IgD-negative memory B cell (primary cell): ENCODE data around the gene LAMA4. TPM values are rescaled to one million over a fixed set of nuclear protein-coding genes. Genes with fewer than 3 reads are reported as not detected.
A peak's percentile ranks its signal among the peaks of the same experiment; 100 is the strongest.
"Not testable (repeated sequence)": the region's sequence is repeated elsewhere in the genome, so short reads cannot be mapped to it uniquely, and the experiment has no call there.

Experiments used
- H3K27ac Mint-ChIP-seq, 3 donors: one replicate each; pipeline ENCODE4 v1.8.0; 2020 to 2022; ENCODE audit warnings: mild to moderate bottlenecking in 3 of 3, mixed read lengths in 3 of 3, moderate library complexity in 1 of 3
- H3K27me3 Mint-ChIP-seq: one replicate; pipeline ENCODE4 v1.8.0; 2021; ENCODE audit warnings: mixed read lengths
- H3K36me3 Mint-ChIP-seq: one replicate; pipeline ENCODE4 v1.8.0; 2020; ENCODE audit warnings: mild to moderate bottlenecking, mixed read lengths
- H3K4me1 Mint-ChIP-seq, 3 donors: one replicate each; pipeline ENCODE4 v1.8.0; 2020 to 2022; ENCODE audit warnings: mixed read lengths in 3 of 3, mild to moderate bottlenecking in 1 of 3
- H3K4me3 Mint-ChIP-seq, 4 donors: one replicate each; pipeline ENCODE4 v1.8.0; 2020 to 2022; ENCODE audit warnings: mild to moderate bottlenecking in 4 of 4, mixed read lengths in 4 of 4, moderate library complexity in 3 of 4
- H3K9me3 Mint-ChIP-seq, 3 donors: one replicate each; pipeline ENCODE4 v1.8.0; 2020 to 2021; ENCODE audit warnings: mixed read lengths in 3 of 3, mild to moderate bottlenecking in 1 of 3
- polyA plus RNA-seq: library from polyadenylated mRNA; unstranded; fragments of 300-500 nt; fragmentation: Illumina TruSeq; gene quantifications from one replicate; pipeline ENCODE4 v1.2.3, GENCODE V29; 2021

LAMA4 gene
- polyA plus RNA-seq, 1 donor from 2014 or later, result not detected

DNA sequence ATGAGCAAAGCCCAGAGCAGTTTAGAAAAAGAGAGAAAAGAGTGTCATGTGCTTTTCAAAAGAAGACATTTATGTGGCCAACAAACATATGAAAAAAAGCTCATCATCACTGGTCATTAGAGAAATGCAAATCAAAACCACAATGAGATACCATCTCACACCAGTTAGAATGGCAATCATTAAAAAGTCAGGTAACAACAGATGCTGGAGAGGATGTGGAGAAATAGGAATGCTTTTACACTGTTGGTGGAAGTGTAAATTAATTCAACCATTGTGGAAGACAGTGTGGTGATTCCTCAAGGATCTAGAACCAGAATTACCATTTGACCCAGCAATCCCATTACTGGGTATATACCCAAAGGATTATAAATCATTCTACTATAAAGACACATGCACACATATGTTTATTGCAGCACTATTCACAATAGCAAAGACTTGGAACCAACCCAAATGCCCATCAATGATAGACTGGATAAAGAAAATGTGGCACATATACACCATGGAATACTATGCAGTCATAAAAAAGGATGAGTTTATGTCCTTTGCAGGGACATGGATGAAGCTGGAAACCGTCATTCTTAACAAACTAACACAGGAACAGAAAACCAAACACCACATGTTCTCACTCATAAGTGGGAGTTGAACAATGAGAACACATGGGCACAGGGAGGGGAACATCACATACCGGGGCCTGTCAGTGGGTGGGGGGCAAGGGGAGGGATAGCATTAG, 54.0 kb downstream of the LAMA4 start:
- H3K27me3 Mint-ChIP-seq, H3K27ac Mint-ChIP-seq, H3K36me3 Mint-ChIP-seq, H3K4me1 Mint-ChIP-seq, H3K4me3 Mint-ChIP-seq, H3K9me3 Mint-ChIP-seq: not testable (repeated sequence)

DNA sequence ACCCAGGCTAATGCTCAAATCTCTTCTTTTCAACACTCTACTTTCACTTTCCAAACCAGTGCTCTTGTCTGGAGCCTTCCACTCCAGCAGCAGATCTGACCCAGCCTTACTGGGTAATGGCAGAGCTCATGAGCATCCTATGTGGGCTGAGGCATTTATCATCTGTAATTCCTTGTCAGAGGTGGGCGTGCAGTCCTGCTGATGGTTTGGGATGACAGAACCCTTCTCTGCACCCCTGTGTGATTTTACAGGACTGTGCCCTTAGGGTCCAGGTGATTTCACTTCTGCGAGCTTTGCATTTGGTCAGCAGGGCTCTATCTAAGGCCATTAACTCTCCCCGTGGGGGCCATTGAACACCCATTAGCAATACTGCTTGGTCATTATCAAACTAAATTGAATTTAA, 55.4 kb downstream of the LAMA4 start:
- Mint-ChIP-seq H3K9me3 (peaks cover 0 to 4% (median 0%) of the 10 kb centered on the region in 3 donors), H3K27ac (no peak overlapping the region), H3K4me3 (no peak overlapping the region), H3K36me3 (no peaks in the 10 kb centered on the region), H3K4me1 (peaks cover 0 to 3% (median 0%) of the 10 kb centered on the region in 3 donors), H3K27me3 (peaks cover 2% of the 10 kb centered on the region)

DNA sequence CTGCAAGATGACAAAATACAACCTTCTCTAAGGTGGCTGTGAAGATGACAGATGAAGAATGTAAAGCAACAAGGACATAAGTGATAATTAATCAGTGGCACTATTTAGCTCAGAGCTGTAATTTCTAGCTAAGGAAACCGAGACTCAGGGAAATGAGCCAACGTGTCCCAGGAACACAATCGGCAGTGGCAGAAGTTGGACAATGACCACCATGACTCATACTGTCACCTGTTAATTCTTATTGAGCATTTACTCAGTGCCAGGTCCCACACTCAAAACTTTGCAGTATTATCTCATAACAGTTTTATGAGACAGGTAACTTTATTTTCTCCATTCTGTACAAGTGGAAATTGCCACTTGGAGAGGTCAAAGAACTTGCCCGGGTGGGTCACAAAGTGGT, 55.8 kb downstream of the LAMA4 start:
- peaks cover 0 to 4% (median 0%) of the 10 kb centered on the region in 3 donors for H3K9me3 Mint-ChIP-seq
- peaks cover 2% of the 10 kb centered on the region for H3K27me3 Mint-ChIP-seq
- no peak overlapping the region for H3K4me3 Mint-ChIP-seq
- H3K36me3 Mint-ChIP-seq, result no peaks in the 10 kb centered on the region
- H3K27ac Mint-ChIP-seq, result no peak overlapping the region
- H3K4me1 Mint-ChIP-seq, result peaks cover 0 to 3% (median 0%) of the 10 kb centered on the region in 3 donors

DNA sequence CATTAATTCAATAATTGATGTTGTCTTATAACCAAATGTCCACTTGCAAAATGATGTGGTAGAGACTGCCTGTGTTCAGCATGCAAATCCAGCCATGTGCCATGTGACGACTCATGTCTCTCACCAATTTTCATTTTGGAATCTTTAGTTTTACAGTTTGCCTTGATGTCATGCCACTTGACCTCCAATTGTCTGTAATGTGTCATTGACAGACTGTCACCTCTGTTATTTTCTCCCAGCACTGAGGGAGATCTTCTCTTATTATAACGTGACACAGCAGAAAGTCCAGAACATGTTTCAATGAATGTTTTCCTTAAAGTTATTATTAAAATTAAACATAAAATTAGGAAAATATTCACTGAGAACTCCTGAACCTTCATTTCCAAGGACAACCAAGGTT, 56.7 kb downstream of the LAMA4 start:
- Mint-ChIP-seq H3K36me3 (no peaks in the 10 kb centered on the region), H3K27me3 (peaks cover 2% of the 10 kb centered on the region), H3K9me3 (peaks cover 0 to 4% (median 0%) of the 10 kb centered on the region in 3 donors), H3K4me1 (no peaks in the 10 kb centered on the region), H3K27ac (no peak overlapping the region), H3K4me3 (no peak overlapping the region)

DNA sequence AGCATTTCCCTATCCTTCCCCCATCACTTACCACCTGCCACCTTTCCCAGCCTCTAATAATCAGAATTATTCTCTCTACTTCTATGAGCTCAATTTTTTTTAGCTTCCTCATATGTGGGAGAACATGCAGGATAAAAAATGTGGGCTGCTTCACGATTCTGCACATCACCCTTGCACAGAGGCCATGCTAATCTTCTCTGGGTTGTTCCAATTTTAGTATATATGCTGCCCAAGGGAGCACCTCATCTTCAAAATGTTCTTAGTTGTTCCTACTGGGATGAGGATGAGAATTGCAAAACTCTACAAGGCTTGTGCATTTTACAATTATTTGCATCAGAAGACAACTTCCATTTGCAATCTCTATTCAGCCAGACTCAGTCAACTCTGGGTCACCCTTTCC, 58.1 kb downstream of the LAMA4 start:
- Mint-ChIP-seq H3K27me3 (peaks cover 3% of the 10 kb centered on the region), H3K36me3 (no peaks in the 10 kb centered on the region), H3K4me1 (no peaks in the 10 kb centered on the region), H3K4me3 (no peak overlapping the region), H3K27ac (no peak overlapping the region), H3K9me3 (peaks cover 0 to 4% (median 0%) of the 10 kb centered on the region in 3 donors)

DNA sequence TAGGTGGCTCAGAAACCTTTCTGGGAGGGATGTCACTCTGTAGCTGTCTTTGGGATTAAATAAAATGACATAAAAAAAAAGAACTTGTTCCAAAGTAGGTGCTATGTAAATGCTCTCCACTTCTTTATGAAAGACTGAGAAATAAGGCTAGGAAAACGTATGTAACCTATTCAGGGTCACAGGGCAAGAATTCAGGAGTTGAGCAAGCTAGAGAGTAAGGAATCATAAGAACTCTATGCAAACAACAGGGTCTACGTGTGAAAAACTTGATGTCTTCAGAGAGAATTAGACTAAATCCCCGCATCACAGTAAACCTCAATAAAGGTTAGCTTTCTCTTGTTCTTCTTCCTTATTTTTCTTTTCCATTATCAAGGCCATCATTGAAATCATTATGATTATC, 59.2 kb downstream of the LAMA4 start:
- peaks cover 3% of the 10 kb centered on the region for H3K27me3 Mint-ChIP-seq
- H3K36me3 Mint-ChIP-seq, result no peaks in the 10 kb centered on the region
- H3K4me3 Mint-ChIP-seq, result no peak overlapping the region
- H3K27ac Mint-ChIP-seq, result no peak overlapping the region
- H3K9me3 Mint-ChIP-seq, result peaks cover 0 to 4% (median 0%) of the 10 kb centered on the region in 3 donors
- H3K4me1 Mint-ChIP-seq, result no peaks in the 10 kb centered on the region

DNA sequence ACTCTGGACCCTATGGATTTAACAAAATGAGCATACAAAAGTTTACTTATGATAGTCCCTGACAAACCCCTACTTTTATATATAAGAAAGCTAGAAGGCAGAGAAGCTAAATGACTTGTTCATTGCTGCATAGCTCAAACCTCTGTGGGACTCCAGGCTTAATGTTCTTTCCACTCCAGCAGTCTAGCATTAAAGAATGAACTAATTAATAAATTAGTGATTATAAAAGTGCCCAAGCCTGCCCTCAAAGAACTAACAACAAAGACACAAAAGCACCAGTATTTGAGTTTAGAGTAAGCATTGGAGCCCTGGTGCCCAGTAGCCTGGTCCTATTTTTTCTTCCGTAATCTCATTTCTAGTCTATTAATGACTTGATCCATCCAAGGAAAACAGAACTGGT, 59.9 kb downstream of the LAMA4 start:
- Mint-ChIP-seq H3K27ac (no peak overlapping the region), H3K4me1 (no peaks in the 10 kb centered on the region), H3K9me3 (no peaks in the 10 kb centered on the region), H3K4me3 (no peak overlapping the region), H3K27me3 (peaks cover 5% of the 10 kb centered on the region), H3K36me3 (no peaks in the 10 kb centered on the region)

DNA sequence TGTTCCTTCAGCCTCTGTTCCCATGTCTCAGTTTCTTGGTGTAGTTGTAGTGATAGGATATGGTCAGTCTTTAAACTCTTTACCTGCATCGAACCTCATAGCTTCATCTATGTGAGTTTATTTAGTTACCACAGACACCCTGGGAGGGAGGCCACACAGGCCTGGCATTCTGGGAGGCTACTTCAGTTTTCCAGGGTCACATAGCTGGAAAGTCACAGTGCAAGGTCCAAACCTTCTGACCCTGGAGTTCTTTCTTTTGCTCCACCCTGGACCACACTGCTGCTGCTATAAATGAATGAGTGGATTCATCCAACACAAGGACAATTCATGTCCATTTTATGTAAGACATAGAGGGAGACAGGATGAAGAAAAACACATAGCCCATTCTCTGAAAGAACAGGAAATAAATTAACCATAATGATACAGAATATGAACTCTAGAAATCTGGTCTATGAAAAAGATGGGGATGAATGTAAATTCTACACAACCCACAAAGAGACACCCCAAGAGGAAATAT, 60.8 kb downstream of the LAMA4 start:
- Mint-ChIP-seq H3K4me3 (peak overlapping the region in 1 of 4 donors; percentile 30), H3K27ac (no peak overlapping the region), H3K27me3 (peaks cover 5% of the 10 kb centered on the region), H3K4me1 (no peaks in the 10 kb centered on the region), H3K9me3 (no peaks in the 10 kb centered on the region), H3K36me3 (no peaks in the 10 kb centered on the region)

DNA sequence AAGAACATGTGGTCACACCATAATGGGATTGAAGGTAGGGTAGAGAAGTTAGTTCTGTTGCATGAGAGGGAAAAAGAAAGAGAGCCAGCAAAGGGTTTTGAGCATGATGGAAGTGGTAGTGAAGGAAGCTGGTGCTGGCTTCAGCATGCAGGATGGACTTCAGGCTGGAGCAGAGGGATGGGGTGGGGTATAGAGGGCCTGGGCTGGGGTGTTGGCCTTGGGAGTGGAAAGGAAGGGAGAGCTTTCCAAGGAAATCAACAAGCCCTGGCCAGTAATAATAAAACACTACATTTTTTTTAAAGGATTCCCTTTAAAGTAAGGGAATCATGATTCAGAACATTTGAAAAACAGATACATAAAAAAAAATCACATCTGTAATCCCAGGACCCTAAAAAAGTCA, 61.2 kb downstream of the LAMA4 start:
- no peak overlapping the region for H3K27ac Mint-ChIP-seq
- no peaks in the 10 kb centered on the region for H3K4me1 Mint-ChIP-seq
- H3K9me3 Mint-ChIP-seq, result no peaks in the 10 kb centered on the region
- peaks cover 5% of the 10 kb centered on the region for H3K27me3 Mint-ChIP-seq
- H3K4me3 Mint-ChIP-seq, result no peak overlapping the region
- no peaks in the 10 kb centered on the region for H3K36me3 Mint-ChIP-seq

DNA sequence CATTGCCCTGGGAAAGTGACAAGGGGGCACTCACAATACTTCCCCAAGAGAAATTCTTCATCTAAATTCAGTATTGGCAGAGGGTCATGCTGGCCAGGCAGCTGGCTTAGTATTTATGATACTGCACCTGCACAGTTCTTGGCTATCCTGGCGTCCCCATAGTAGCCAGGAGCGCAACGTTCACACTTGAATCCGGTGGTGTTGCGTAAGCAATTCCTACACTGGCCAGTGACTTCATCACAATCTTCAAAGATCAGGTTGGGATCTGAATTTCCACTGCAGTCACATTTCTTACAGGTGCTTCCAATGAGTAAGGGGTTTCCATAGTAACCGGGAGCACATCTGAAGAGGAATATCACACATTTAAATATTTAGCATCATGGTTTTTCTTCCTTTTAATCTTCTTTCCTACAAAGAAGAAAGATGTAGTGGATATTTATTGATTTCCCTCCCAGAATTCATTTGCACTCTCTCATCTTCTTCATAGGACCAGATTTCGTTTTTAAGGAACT, 62.8 kb downstream of the LAMA4 start:
- Mint-ChIP-seq H3K4me3 (no peak overlapping the region), H3K27me3 (peaks cover 3% of the 10 kb centered on the region), H3K9me3 (no peaks in the 10 kb centered on the region)

DNA sequence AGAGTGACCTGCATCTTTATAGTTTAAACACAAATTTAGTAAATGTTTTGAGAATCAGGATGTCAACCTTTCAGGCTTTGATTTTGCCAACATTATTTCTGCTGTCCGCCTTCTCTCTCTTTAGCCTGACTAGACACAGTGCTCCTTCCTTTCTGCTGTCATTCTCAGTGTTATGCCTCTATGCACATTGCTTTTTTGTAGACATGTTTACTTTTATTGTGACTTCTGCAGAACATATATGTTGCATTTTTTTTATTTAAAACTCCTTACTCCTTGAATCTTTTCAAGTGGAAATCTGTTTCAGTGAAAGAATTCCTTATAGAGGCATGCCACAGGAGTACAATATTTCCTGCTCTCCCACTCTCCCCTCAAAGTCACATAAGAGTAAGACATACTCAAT, 64.2 kb downstream of the LAMA4 start:
- H3K4me1 Mint-ChIP-seq, result peaks cover 0 to 2% (median 0%) of the 10 kb centered on the region in 3 donors
- H3K4me3 Mint-ChIP-seq, result no peak overlapping the region
- H3K27ac Mint-ChIP-seq, result no peak overlapping the region
- no peaks in the 10 kb centered on the region for H3K9me3 Mint-ChIP-seq
- peaks cover 5% of the 10 kb centered on the region for H3K27me3 Mint-ChIP-seq
- no peaks in the 10 kb centered on the region for H3K36me3 Mint-ChIP-seq

More for the DNA sequence above, 62.8 kb downstream of the LAMA4 start:
- no peaks in the 10 kb centered on the region for H3K36me3 Mint-ChIP-seq
- H3K4me1 Mint-ChIP-seq, result peaks cover 0 to 2% (median 0%) of the 10 kb centered on the region in 3 donors
- no peak overlapping the region for H3K27ac Mint-ChIP-seq

DNA sequence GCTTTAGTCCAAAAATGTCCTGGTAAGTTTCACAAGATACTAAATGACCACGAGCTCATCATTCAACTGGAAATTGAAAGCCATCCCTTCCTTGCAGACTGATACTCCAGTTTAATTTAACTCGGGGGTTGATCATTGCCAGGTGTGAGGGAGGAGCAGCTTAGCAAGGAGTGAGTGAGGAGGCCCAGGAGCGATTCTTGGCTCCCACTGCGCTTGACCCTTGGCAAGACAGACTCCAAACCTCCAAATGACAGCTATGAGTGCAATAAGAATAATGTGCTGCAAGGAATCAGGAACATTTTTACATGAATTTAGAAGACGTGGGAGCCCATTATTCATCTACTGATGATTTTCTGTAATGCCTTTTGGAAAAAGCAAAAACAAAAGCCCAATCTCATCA, 64.9 kb downstream of the LAMA4 start:
- Mint-ChIP-seq H3K36me3 (no peaks in the 10 kb centered on the region), H3K27ac (no peak overlapping the region), H3K4me3 (no peak overlapping the region), H3K27me3 (peaks cover 5% of the 10 kb centered on the region), H3K9me3 (no peaks in the 10 kb centered on the region), H3K4me1 (peaks cover 0 to 2% (median 0%) of the 10 kb centered on the region in 3 donors)

DNA sequence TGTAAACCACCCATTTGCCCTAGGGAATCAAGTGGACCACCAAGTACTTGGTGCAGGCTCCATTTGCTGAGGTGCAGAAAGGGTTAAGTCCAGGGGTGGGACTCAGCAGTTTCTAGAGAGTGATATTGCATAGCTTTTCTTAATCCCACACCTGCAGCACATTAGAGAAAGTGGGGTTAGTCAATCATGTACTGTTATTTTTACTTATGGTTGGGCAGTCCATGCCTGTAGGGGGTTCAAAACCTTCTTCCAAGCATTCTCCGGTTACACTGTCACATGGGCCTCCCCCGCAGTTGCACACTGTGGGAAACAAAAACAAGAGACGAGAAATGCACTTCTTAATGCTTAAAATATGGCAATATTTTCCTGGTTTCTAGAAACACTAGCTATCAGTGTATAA, 65.5 kb downstream of the LAMA4 start:
- Mint-ChIP-seq H3K27me3 (peaks cover 5% of the 10 kb centered on the region), H3K4me1 (peaks cover 0 to 2% (median 0%) of the 10 kb centered on the region in 3 donors), H3K9me3 (no peaks in the 10 kb centered on the region), H3K36me3 (no peaks in the 10 kb centered on the region), H3K27ac (no peak overlapping the region), H3K4me3 (no peak overlapping the region)

DNA sequence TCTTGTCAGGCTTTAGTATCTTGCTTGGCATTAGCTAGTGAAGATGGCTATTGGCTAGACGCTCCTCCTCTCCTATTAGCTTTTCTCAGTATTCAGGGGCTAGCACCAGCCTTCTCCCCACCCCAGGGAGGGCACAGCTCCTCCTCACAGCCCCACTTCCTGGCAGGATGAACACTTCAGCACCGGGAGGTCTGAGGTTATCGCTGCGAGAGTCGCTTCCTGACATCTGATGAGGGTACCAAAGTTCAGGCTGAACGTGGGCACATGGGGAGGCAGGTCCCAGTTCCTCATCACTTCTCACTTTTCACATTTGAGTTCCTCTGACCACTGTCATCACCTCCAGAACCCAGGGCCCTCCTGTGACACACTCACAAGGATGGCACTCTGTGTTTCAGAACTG, 66.6 kb downstream of the LAMA4 start:
- Mint-ChIP-seq H3K4me1 (peaks cover 0 to 2% (median 0%) of the 10 kb centered on the region in 3 donors), H3K27ac (no peak overlapping the region), H3K9me3 (no peaks in the 10 kb centered on the region), H3K36me3 (no peaks in the 10 kb centered on the region), H3K27me3 (peaks cover 5% of the 10 kb centered on the region), H3K4me3 (no peak overlapping the region)

DNA sequence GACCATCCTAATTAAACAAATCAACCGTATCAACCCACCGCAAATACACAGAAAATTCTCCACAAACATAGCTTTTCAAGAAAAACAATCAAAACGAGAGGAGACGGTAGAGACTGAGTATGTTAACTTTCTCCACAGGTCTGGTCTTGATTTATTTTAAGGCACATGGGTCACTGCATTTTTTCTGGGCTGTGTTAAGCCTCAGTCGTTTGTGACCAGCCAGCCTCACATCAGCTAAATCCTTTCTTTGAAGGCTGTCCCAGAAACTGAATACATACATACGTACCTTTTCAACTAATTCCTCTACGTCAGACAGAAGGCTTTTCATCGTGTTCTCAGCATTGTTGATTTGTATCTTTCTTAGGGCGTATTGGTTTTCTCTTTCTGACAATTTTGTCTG, 69.4 kb downstream of the LAMA4 start:
- Mint-ChIP-seq H3K27ac (no peak overlapping the region), H3K36me3 (no peaks in the 10 kb centered on the region), H3K27me3 (peaks cover 2% of the 10 kb centered on the region), H3K4me1 (peaks cover 0 to 2% (median 0%) of the 10 kb centered on the region in 3 donors), H3K4me3 (no peak overlapping the region), H3K9me3 (no peaks in the 10 kb centered on the region)

DNA sequence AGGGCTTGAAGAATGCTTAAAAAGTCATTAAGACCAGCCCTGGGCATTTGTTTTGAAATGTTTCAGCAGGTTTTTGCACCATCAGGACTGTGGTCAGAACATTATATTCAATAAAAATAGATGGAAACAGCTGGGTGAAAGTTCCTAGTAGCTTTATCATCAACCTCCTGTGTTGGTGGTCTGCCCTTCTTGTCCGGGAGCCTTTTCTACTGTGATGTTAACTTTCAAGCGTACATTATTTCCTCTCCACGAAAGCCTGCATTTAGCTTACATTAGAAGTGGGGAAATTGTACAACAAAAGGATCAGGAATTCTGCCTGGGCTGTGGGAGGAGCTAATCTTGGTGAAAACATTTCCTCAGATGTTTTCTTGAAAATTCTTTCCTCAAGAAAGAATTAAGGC, 71.1 kb downstream of the LAMA4 start:
- no peak overlapping the region for H3K4me3 Mint-ChIP-seq
- H3K36me3 Mint-ChIP-seq, result no peaks in the 10 kb centered on the region
- no peaks in the 10 kb centered on the region for H3K9me3 Mint-ChIP-seq
- H3K4me1 Mint-ChIP-seq, result peaks cover 0 to 2% (median 0%) of the 10 kb centered on the region in 3 donors
- no peak overlapping the region for H3K27ac Mint-ChIP-seq
- peaks cover 4% of the 10 kb centered on the region for H3K27me3 Mint-ChIP-seq
